ENCODE measurements around the gene RPUSD3. TPM values are rescaled to one million over a fixed set of nuclear protein-coding genes. Genes with fewer than 3 reads are reported as not detected.

Gene RPUSD3
- total RNA-seq, 1 donor from 2014 or later: 30.5 TPM

DNA sequence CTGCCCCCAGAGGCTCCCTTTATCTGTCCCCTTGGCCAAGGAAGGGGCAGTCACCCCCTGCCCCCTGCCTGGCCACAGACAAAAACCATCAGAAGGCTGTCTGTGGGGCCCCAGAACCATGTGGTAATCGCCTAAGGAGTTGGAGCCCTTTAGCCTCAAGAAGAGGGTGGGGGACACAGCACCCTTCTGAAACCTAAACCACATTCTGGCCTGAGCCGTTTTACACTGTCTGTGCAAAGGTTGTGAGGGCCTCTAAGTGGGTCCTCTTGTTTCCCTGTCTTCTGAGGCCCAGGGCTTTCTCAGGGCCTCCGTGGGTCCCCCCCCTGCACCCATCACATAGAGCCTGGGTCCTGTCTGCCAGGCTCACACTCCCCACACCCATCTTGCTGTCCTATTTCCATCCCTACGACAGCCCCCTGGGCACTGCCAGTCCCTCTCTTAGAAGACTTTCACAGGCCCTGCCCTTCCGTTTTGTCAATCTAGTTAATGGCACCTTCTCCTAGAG is 17.9 kb upstream of the RPUSD3 start:
- no peak for DNase-seq (ENCODE audit: low spot score)
- Mint-ChIP-seq H3K27me3 (ENCODE audit: insufficient read depth, low read depth) (peaks cover 9% of the 10 kb centered on the region), H3K4me1 (peaks cover 28% of the 10 kb centered on the region), H3K4me3 (no peak overlapping the region), H3K27ac (peak overlapping the region; percentile 3), H3K9me3 (no peaks in the 10 kb centered on the region), H3K36me3 (no peaks in the 10 kb centered on the region)
- Histone ChIP-seq H4K20me1 (ENCODE audit: low read depth) (no peaks in the 10 kb centered on the region), H2AFZ (replicated peaks) (no peak overlapping the region), H3K27ac (no peak overlapping the region), H3K4me3 (no peak overlapping the region), H3F3A (ENCODE audit: low read depth) (peaks cover 9% of the 10 kb centered on the region), H3K4me2 (no peak overlapping the region), H3K27me3 (peaks cover 24% of the 10 kb centered on the region), H3K4me1 (peaks cover 13% of the 10 kb centered on the region), H3K9ac (no peak overlapping the region), H3K79me2 (ENCODE audit: low read depth) (no peaks in the 10 kb centered on the region), H3K36me3 (no peaks in the 10 kb centered on the region), H3K9me3 (ENCODE audit: low read depth) (no peaks in the 10 kb centered on the region)
- TF ChIP-seq EZH2phosphoT487 (IDR thresholded peaks at IDR 0.05) (no peak), EZH2 (IDR thresholded peaks at IDR 0.05) (no peak)
- TF ChIP-seq, protein P1, sequence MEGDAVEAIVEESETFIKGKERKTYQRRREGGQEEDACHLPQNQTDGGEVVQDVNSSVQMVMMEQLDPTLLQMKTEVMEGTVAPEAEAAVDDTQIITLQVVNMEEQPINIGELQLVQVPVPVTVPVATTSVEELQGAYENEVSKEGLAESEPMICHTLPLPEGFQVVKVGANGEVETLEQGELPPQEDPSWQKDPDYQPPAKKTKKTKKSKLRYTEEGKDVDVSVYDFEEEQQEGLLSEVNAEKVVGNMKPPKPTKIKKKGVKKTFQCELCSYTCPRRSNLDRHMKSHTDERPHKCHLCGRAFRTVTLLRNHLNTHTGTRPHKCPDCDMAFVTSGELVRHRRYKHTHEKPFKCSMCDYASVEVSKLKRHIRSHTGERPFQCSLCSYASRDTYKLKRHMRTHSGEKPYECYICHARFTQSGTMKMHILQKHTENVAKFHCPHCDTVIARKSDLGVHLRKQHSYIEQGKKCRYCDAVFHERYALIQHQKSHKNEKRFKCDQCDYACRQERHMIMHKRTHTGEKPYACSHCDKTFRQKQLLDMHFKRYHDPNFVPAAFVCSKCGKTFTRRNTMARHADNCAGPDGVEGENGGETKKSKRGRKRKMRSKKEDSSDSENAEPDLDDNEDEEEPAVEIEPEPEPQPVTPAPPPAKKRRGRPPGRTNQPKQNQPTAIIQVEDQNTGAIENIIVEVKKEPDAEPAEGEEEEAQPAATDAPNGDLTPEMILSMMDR (IDR thresholded peaks at IDR 0.05): no peak

DNA sequence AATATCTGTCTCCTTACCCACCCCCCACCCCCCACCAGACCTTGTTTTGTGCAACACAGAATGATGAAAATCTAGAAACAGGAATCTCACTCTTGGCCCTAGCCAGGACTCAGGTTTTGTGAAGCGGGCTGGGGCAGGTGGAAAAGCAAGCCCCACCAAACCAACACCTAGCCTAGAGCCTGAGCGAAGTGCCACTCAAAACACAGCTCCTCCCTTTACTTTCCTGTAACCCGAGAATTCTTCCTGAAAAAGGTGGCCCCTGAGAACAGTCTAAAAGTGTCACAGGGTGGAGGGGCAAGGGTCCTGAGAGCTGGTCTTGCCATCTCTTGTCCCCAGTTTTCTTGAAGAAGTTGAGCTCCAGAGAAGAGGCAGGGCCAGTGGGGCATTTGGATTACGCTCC is 17.4 kb upstream of the RPUSD3 start:
- H3K4me2 ChIP-seq: no peak overlapping the region
- H3K27me3 ChIP-seq: peaks cover 24% of the 10 kb centered on the region
- no peaks in the 10 kb centered on the region for H3K79me2 ChIP-seq (ENCODE audit: low read depth)
- H3K36me3 ChIP-seq: no peaks in the 10 kb centered on the region
- H3K27me3 Mint-ChIP-seq (ENCODE audit: insufficient read depth, low read depth): peaks cover 12% of the 10 kb centered on the region
- no peak for DNase-seq (ENCODE audit: low spot score)
- no peak overlapping the region for H3K4me3 ChIP-seq
- H3F3A ChIP-seq (ENCODE audit: low read depth): peaks cover 9% of the 10 kb centered on the region
- no peaks in the 10 kb centered on the region for H3K9me3 ChIP-seq (ENCODE audit: low read depth)
- no peaks in the 10 kb centered on the region for H4K20me1 ChIP-seq (ENCODE audit: low read depth)
- no peaks in the 10 kb centered on the region for H3K36me3 Mint-ChIP-seq
- no peak overlapping the region for H3K27ac ChIP-seq
- no peak overlapping the region for H3K9ac ChIP-seq
- no peaks in the 10 kb centered on the region for H3K9me3 Mint-ChIP-seq
- no peak overlapping the region for H3K4me3 Mint-ChIP-seq
- H3K4me1 Mint-ChIP-seq: peaks cover 28% of the 10 kb centered on the region
- no peak for TF ChIP-seq EZH2 (IDR thresholded peaks at IDR 0.05)
- no peak for TF ChIP-seq EZH2phosphoT487 (IDR thresholded peaks at IDR 0.05)
- TF ChIP-seq, protein P1 (IDR thresholded peaks at IDR 0.05): no peak
- no peak overlapping the region for H2AFZ ChIP-seq (replicated peaks)
- H3K4me1 ChIP-seq: peaks cover 13% of the 10 kb centered on the region
- no peak overlapping the region for H3K27ac Mint-ChIP-seq

DNA sequence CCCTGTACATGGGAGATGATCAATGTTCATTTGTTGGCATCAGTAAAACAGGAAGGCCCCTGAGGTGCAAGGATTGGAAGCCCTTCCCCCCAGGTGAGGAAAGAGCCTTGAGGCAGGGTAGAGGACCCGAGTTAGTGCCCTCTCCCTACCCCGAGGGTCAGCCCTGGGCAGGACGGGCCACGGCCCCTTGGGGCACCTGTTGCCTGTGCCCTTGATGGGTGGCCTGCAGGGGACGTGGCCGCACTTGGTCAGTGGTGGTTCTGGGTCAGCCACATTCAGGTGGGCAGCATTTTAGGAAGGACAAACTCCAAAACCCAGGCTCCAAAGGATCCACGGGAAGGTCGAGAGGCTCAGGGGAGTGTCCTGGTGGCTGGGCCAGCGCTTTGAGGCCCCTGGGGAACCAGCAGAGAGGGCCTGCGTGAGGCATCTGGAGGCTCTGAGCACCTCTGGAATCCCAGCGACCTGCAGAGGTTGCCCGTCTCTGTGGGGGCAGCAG is 15.8 kb upstream of the RPUSD3 start:
- H3K4me1 ChIP-seq: peaks cover 17% of the 10 kb centered on the region
- H3K36me3 ChIP-seq: no peaks in the 10 kb centered on the region
- H3F3A ChIP-seq (ENCODE audit: low read depth): peaks cover 11% of the 10 kb centered on the region
- DNase-seq (ENCODE audit: low spot score): no peak
- H3K79me2 ChIP-seq (ENCODE audit: low read depth): no peaks in the 10 kb centered on the region
- no peak overlapping the region for H3K4me3 Mint-ChIP-seq
- no peaks in the 10 kb centered on the region for H3K9me3 ChIP-seq (ENCODE audit: low read depth)
- H3K9ac ChIP-seq: no peak overlapping the region
- H3K27me3 ChIP-seq: peaks cover 29% of the 10 kb centered on the region
- H3K27ac Mint-ChIP-seq: no peak overlapping the region
- no peaks in the 10 kb centered on the region for H4K20me1 ChIP-seq (ENCODE audit: low read depth)
- H3K9me3 Mint-ChIP-seq: peaks cover 2% of the 10 kb centered on the region
- no peak overlapping the region for H3K27ac ChIP-seq
- no peak overlapping the region for H2AFZ ChIP-seq (replicated peaks)
- H3K4me1 Mint-ChIP-seq: peaks cover 31% of the 10 kb centered on the region
- no peaks in the 10 kb centered on the region for H3K36me3 Mint-ChIP-seq
- TF ChIP-seq EZH2 (IDR thresholded peaks at IDR 0.05) (no peak), EZH2phosphoT487 (IDR thresholded peaks at IDR 0.05) (no peak)
- TF ChIP-seq, protein P1 (IDR thresholded peaks at IDR 0.05): no peak
- no peak overlapping the region for H3K4me2 ChIP-seq
- no peak overlapping the region for H3K4me3 ChIP-seq
- peaks cover 13% of the 10 kb centered on the region for H3K27me3 Mint-ChIP-seq (ENCODE audit: insufficient read depth, low read depth)
